PC-3 (cell line): ENCODE data around the gene APC. TPM values are rescaled to one million over a fixed set of nuclear protein-coding genes. Genes with fewer than 3 reads are reported as not detected.

Experiments used
- ATAC-seq: fragments of 200-7000 bp; cut with Tn5 transposase; 2 replicates; pipeline ENCODE4 v1.9.1; 2020; ENCODE audit warnings: mild to moderate bottlenecking, moderate library complexity
- Bru-seq: library from RNA; stranded (reverse); fragments of 400-500 nt; gene quantifications from one replicate; lab custom pipeline; 2021; lab: Mats Ljungman, UMichigan
- BruChase-seq, 2 experiments: library from RNA; stranded (reverse); fragments of 400-500 nt; gene quantifications; one replicate each; lab custom pipeline; 2021; lab: Mats Ljungman, UMichigan
- BruUV-seq: library from RNA; stranded (reverse); fragments of 400-500 nt; replicated peaks from 2 replicates; lab custom pipeline; 2021; lab: Mats Ljungman, UMichigan
- CTCF ChIA-PET: fragments of 300-600 bp; sonication (Branson Sonifier 250); formaldehyde crosslinking; loops from one replicate; lab custom pipeline; 2022; ENCODE audit warnings: antibody characterized with exemption; lab: Charles Lee
- POLR2A ChIA-PET: fragments of 300-600 bp; sonication (Branson Sonifier 250); formaldehyde crosslinking; loops from one replicate; lab custom pipeline; 2022; ENCODE audit warnings: antibody characterized with exemption; ENCODE audit not compliant: unreplicated experiment; lab: Charles Lee
- DNase-seq: peaks from one replicate; pipeline ENCODE4 v3.0.0-alpha.2; 2015
- H2AFZ ChIP-seq: fragments of 300-600 bp; sonication (generic); 2 replicates; pipeline ENCODE4 v1.6.0; 2016; ENCODE audit warnings: antibody characterized with exemption, low read length
- H3F3A ChIP-seq: fragments of 300-600 bp; sonication (generic); one replicate; pipeline ENCODE4 v1.6.0; 2017; ENCODE audit warnings: antibody characterized with exemption, low read length, control low read depth, mild to moderate bottlenecking; ENCODE audit not compliant: unreplicated experiment
- H3K27ac ChIP-seq: fragments of 300-600 bp; sonication (generic); 2 replicates; pipeline ENCODE4 v1.5.1; 2016; ENCODE audit warnings: mild to moderate bottlenecking, low read length
- H3K27me3 ChIP-seq: fragments of 300-600 bp; sonication (generic); 2 replicates; pipeline ENCODE4 v1.6.1; 2016; ENCODE audit warnings: low read length, mixed read lengths
- H3K36me3 ChIP-seq: fragments of 300-600 bp; sonication (generic); 2 replicates; pipeline ENCODE4 v1.6.1; 2016; ENCODE audit warnings: low read depth, mixed run types, low read length, mixed read lengths
- H3K4me1 ChIP-seq: fragments of 300-600 bp; sonication (generic); 2 replicates; pipeline ENCODE4 v1.5.1; 2016; ENCODE audit warnings: low read length; ENCODE audit not compliant: insufficient read depth
- H3K4me2 ChIP-seq: fragments of 300-600 bp; sonication (generic); 2 replicates; pipeline ENCODE4 v1.6.0; 2016; ENCODE audit warnings: low read length
- H3K4me3 ChIP-seq: fragments of 300-600 bp; sonication (generic); 2 replicates; pipeline ENCODE4 v1.5.1; 2016; ENCODE audit warnings: mild to moderate bottlenecking, low read length, mixed read lengths
- H3K79me2 ChIP-seq: fragments of 300-600 bp; sonication (generic); 2 replicates; pipeline ENCODE4 v1.6.1; 2017; ENCODE audit warnings: low read length, mixed read lengths
- H3K9ac ChIP-seq: fragments of 300-600 bp; sonication (generic); 2 replicates; pipeline ENCODE4 v1.6.0; 2016; ENCODE audit warnings: mild to moderate bottlenecking, low read length
- H3K9me2 ChIP-seq: fragments of 300-600 bp; sonication (generic); replicated peaks from 2 replicates; pipeline ENCODE4 v1.6.1; 2016; ENCODE audit warnings: mixed run types, low read length, mixed read lengths
- H3K9me3 ChIP-seq: fragments of 300-600 bp; sonication (generic); 2 replicates; pipeline ENCODE4 v1.6.1; 2016; ENCODE audit warnings: low read length, mixed read lengths
- H4K20me1 ChIP-seq: fragments of 300-600 bp; sonication (generic); 2 replicates; pipeline ENCODE4 v1.6.1; 2016; ENCODE audit warnings: low read length, mixed read lengths
- EZH2 ChIP-seq: fragments of 300-600 bp; sonication (generic); IDR thresholded peaks from one replicate; pipeline ENCODE4 v1.6.1; 2017; ENCODE audit warnings: antibody characterized with exemption, mild to moderate bottlenecking, low read length; ENCODE audit not compliant: unreplicated experiment
- EZH2phosphoT487 ChIP-seq: fragments of 300-600 bp; sonication (generic); IDR thresholded peaks from 2 replicates; pipeline ENCODE4 v1.6.1; 2018; ENCODE audit warnings: mild to moderate bottlenecking, antibody characterized with exemption, low read length, borderline replicate concordance
- intact Hi-C: fragments of 100-400 bp; cut with micrococcal nuclease; formaldehyde crosslinking; loops from 2 replicates; pipeline ENCODE4 v1.9.0; 2023
- long read RNA-seq: library from polyadenylated mRNA; unstranded; transcript quantifications from one replicate; pipeline ENCODE4 v2.0.0, GENCODE V29; 2021; ENCODE audit not compliant: unreplicated experiment
- total RNA-seq: library from RNA; depleted of rRNA; stranded (reverse); fragments of >200 nt; gene quantifications from 2 replicates; pipeline ENCODE4 v1.2.3, GENCODE V29; 2014; rRNA removed
- TF ChIP-seq, protein P1 (sequence below): fragments of 300-600 bp; sonication (generic); conservative IDR thresholded peaks from 2 replicates; pipeline ENCODE4 v1.5.1; 2017; ENCODE audit warnings: antibody characterized with exemption, low read depth, mild to moderate bottlenecking, low read length

Gene APC
- 31.0 and 31.7 TPM in 2 replicates for total RNA-seq
- Bru-seq, nascent RNA, result percentile 70 among the genes with signal in this experiment
- percentile 77 among the genes with signal in this experiment for BruChase-seq, experiment 1, labeled RNA remaining after a 6-hour chase
- BruChase-seq, experiment 2, labeled RNA remaining after a 2-hour chase, result percentile 70 among the genes with signal in this experiment
- long read RNA-seq, partial matches to known transcripts, result 1 of 16 reads
- long read RNA-seq, other reads (novel, unspliced or antisense), result 15 of 16 reads

DNA sequence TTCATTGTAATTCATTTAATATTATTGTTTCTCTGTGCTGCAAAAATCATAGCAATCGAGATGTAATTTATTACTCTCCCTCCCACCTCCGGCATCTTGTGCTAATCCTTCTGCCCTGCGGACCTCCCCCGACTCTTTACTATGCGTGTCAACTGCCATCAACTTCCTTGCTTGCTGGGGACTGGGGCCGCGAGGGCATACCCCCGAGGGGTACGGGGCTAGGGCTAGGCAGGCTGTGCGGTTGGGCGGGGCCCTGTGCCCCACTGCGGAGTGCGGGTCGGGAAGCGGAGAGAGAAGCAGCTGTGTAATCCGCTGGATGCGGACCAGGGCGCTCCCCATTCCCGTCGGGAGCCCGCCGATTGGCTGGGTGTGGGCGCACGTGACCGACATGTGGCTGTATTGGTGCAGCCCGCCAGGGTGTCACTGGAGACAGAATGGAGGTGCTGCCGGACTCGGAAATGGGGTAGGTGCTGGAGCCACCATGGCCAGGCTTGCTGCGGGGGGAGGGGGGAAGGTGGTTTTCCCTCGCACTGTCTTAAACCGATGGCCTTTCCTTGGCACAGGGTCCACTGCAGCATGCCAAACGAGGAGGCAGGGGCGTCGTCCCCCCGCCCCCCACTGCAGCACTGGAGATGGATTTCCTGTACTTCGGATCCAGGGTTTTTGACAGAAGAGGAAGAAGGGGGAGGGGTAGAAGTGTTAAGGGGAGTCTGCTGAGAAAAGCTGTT is at the start of gene APC:
APC (plus strand) TSS at position 423 of the 728 bp plus-strand sequence. CDS start 17,006 bp downstream, outside the sequence.
- TF ChIP-seq, protein P1, sequence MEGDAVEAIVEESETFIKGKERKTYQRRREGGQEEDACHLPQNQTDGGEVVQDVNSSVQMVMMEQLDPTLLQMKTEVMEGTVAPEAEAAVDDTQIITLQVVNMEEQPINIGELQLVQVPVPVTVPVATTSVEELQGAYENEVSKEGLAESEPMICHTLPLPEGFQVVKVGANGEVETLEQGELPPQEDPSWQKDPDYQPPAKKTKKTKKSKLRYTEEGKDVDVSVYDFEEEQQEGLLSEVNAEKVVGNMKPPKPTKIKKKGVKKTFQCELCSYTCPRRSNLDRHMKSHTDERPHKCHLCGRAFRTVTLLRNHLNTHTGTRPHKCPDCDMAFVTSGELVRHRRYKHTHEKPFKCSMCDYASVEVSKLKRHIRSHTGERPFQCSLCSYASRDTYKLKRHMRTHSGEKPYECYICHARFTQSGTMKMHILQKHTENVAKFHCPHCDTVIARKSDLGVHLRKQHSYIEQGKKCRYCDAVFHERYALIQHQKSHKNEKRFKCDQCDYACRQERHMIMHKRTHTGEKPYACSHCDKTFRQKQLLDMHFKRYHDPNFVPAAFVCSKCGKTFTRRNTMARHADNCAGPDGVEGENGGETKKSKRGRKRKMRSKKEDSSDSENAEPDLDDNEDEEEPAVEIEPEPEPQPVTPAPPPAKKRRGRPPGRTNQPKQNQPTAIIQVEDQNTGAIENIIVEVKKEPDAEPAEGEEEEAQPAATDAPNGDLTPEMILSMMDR, result no peak
- TF ChIP-seq EZH2phosphoT487 (no peak), EZH2 (no peak)
- intact Hi-C loops, result no loop called here
- ATAC-seq (no peak), DNase-seq (no peak)
- Histone ChIP-seq H2AFZ (no peak within 1 kb of the TSS), H3K9me2 (no peaks in the 10 kb centered on the region), H3K79me2 (peaks cover 39% of the 10 kb centered on the region), H3K27me3 (no peaks in the 10 kb centered on the region), H4K20me1 (no peaks in the 10 kb centered on the region), H3K4me3 (no peak within 1 kb of the TSS), H3K4me1 (peaks cover 54% of the 10 kb centered on the region), H3K27ac (peak within 1 kb of the TSS; percentile 88; the same call in 1 of the 2 replicates), H3K4me2 (no peak within 1 kb of the TSS), H3F3A (no peaks in the 10 kb centered on the region), H3K36me3 (no peaks in the 10 kb centered on the region), H3K9ac (no peak within 1 kb of the TSS), H3K9me3 (no peaks in the 10 kb centered on the region)
- POLR2A ChIA-PET, result no interaction called here
- CTCF ChIA-PET, result no interaction called here
- no TSS peak for BruUV-seq

DNA sequence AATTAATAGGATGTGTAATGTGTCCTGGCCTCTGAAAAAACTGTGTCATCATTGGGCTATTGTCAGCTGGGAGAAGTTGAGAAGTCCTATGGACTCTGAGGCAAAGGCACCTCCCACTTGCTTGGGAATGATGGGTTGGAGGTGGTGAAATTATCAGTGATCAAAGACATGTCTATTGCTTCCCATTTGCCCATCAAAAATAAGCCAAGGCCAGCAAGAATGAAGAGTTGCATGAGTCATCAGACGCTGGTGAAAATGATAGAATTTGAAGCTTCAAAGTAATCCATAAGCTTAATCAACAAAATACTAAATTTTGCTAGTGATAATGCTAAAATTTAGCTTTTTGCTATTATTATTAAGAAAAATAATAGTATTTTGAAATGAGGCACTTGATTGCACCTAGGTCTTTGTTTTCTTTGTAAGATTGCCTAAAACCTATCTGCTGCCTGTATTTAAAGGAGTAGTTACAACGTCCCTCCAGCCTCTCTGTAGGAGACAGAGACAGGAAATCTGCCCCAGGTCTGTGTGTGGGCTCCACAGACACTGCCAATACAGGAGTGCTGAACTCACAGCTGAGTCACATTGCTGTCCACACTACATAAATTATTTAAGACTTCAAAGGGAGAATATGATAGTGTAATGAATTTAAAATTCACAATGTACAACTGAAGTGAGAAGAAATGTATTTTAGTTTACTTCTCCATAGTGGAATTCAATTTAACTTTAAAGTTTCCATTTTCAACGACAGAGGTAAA is 48.4 kb upstream of the APC start:
- Histone ChIP-seq H3K27me3 (no peaks in the 10 kb centered on the region), H3K27ac (no peak overlapping the region), H3K79me2 (no peaks in the 10 kb centered on the region), H3K9me3 (no peaks in the 10 kb centered on the region), H3K9me2 (no peaks in the 10 kb centered on the region), H3K4me1 (no peaks in the 10 kb centered on the region), H3K4me2 (no peak overlapping the region), H3K4me3 (no peak overlapping the region), H4K20me1 (no peaks in the 10 kb centered on the region), H3F3A (no peaks in the 10 kb centered on the region), H2AFZ (no peak overlapping the region), H3K36me3 (no peaks in the 10 kb centered on the region), H3K9ac (no peak overlapping the region)
- no TSS peak for BruUV-seq
- ATAC-seq, result peak; percentile 72
- CTCF ChIA-PET, result interaction anchor here (0.6 kb wide), 1 partner anchor 65 kb away, joined by 3 read pairs; no protein-coding TSS in a partner anchor
- POLR2A ChIA-PET, result no interaction called here
- TF ChIP-seq, protein P1, result no peak
- no peak for TF ChIP-seq EZH2
- no peak for TF ChIP-seq EZH2phosphoT487
- no peak for DNase-seq
- intact Hi-C loops, result loop anchor here (5.0 kb wide), 1 partner anchor 137 kb away; no protein-coding TSS in a partner anchor
